Common myeloid progenitor, CD34-positive (primary cell): Measurements from ENCODE around the gene PPP1R3G.

Experiments used
- CTCF ChIA-PET: fragments of 350-600 bp; sonication (Branson Sonifier 250); formaldehyde crosslinking; loops from one replicate; lab custom pipeline; 2021; ENCODE audit warnings: antibody characterized with exemption; lab: Charles Lee
- POLR2A ChIA-PET: fragments of 350-600 bp; sonication (Branson Sonifier 250); formaldehyde crosslinking; loops from one replicate; lab custom pipeline; 2021; ENCODE audit warnings: antibody characterized with exemption; lab: Charles Lee
- DNase-seq, 3 donors: peaks; one replicate each; pipeline versions ENCODE4 v3.0.0 to v3.0.0-alpha.2; 2013
- H3K27ac ChIP-seq, 2 experiments: 1 replicate in 1 of 2; 2 replicates in 1 of 2; pipeline ENCODE4 v1.7.0; 2013; ENCODE audit warnings: inconsistent platforms in 2 of 2, low read length in 2 of 2, mild to moderate bottlenecking in 2 of 2, low read depth in 1 of 2, moderate library complexity in 1 of 2; ENCODE audit not compliant: severe bottlenecking in 2 of 2, insufficient read depth in 1 of 2, poor library complexity in 1 of 2
- H3K27me3 ChIP-seq, 5 experiments: replicated peaks in 2 of 5; 1 replicate in 3 of 5; 2 replicates in 2 of 5; pipeline versions ENCODE4 v1.6.1 to v1.7.0; 2013; ENCODE audit warnings: low read length in 4 of 5, mild to moderate bottlenecking in 2 of 5, moderate library complexity in 2 of 5, inconsistent platforms in 1 of 5; ENCODE audit not compliant: insufficient read depth in 5 of 5, control insufficient read depth in 4 of 5
- H3K36me3 ChIP-seq, 4 experiments: 1 replicate in 2 of 4; 2 replicates in 2 of 4; pipeline versions ENCODE4 v1.6.1 to v1.7.0; 2013; ENCODE audit warnings: low read length in 3 of 4, control low read depth in 1 of 4, mild to moderate bottlenecking in 1 of 4; ENCODE audit not compliant: control insufficient read depth in 4 of 4, insufficient read depth in 4 of 4
- H3K4me1 ChIP-seq, 4 experiments: 1 replicate in 3 of 4; 2 replicates in 1 of 4; pipeline versions ENCODE4 v1.6.1 to v1.7.1; 2013; ENCODE audit warnings: low read length in 3 of 4, mild to moderate bottlenecking in 3 of 4, control low read depth in 1 of 4, inconsistent platforms in 1 of 4, moderate library complexity in 1 of 4; ENCODE audit not compliant: control insufficient read depth in 4 of 4, insufficient read depth in 4 of 4; ENCODE audit errors: control extremely low read depth in 1 of 4
- H3K4me3 ChIP-seq, 7 experiments: 1 replicate in 4 of 7; 2 replicates in 3 of 7; pipeline versions ENCODE4 v1.5.1 to v1.7.0; 2013; ENCODE audit warnings: mild to moderate bottlenecking in 7 of 7, low read length in 6 of 7, moderate library complexity in 6 of 7, inconsistent platforms in 2 of 7, low read depth in 2 of 7, control low read depth in 1 of 7; ENCODE audit not compliant: insufficient read depth in 4 of 7, control insufficient read depth in 1 of 7; ENCODE audit errors: extremely low read depth in 1 of 7
- H3K9me3 ChIP-seq, 5 experiments: 1 replicate in 4 of 5; 2 replicates in 1 of 5; pipeline versions ENCODE4 v1.6.1 to v1.7.1; 2013; ENCODE audit warnings: low read length in 4 of 5, mild to moderate bottlenecking in 2 of 5, inconsistent platforms in 1 of 5, low read depth in 1 of 5, moderate library complexity in 1 of 5; ENCODE audit not compliant: control insufficient read depth in 4 of 5, insufficient read depth in 2 of 5; ENCODE audit errors: control extremely low read depth in 1 of 5
- WGBS: methylation state at CpG from one replicate; pipeline ENCODE4 v1.1.5; 2013; ENCODE audit not compliant: insufficient coverage; 5-methylcytosine and 5-hydroxymethylcytosine counted together

Gene PPP1R3G

GRCh38 chr6:5122504-5123112 is 37.5 kb downstream of the PPP1R3G start:
- ChIA-PET CTCF (interaction anchor here (1.2 kb wide), 1 partner anchor 21 kb away, joined by 3 read pairs; no protein-coding TSS in a partner anchor), POLR2A (interaction anchor here (0.5 kb wide), 1 partner anchor 468 kb away, joined by 4 read pairs; no protein-coding TSS in a partner anchor)
- WGBS: 92% methylated on average over 16 of the region's 18 CpGs

GRCh38 chr6:5123296-5124143 is 38.4 kb downstream of the PPP1R3G start:
- ChIA-PET CTCF (interaction anchor here (0.8 to 1.2 kb wide), 2 partner anchors 20 to 117 kb away, joined by 3 read pairs; no protein-coding TSS in a partner anchor), POLR2A (interaction anchor here (0.5 kb wide), 1 partner anchor 469 kb away, joined by 4 read pairs; no protein-coding TSS in a partner anchor)
- 98% methylated on average over 20 of the region's 20 CpGs for WGBS
- H3K27me3 ChIP-seq: no peaks in the 10 kb centered on the region
- no peak for DNase-seq
- H3K27ac ChIP-seq: no peak overlapping the region
- H3K36me3 ChIP-seq: no peaks in the 10 kb centered on the region
- H3K4me3 ChIP-seq: no peak overlapping the region
- H3K9me3 ChIP-seq: no peaks in the 10 kb centered on the region
- H3K4me1 ChIP-seq: no peaks in the 10 kb centered on the region

More at GRCh38 chr6:5122504-5123112, 37.5 kb downstream of the PPP1R3G start:
- no peaks in the 10 kb centered on the region for H3K27me3 ChIP-seq
- DNase-seq: no peak
- no peaks in the 10 kb centered on the region for H3K36me3 ChIP-seq
- H3K9me3 ChIP-seq: no peaks in the 10 kb centered on the region
- no peak overlapping the region for H3K4me3 ChIP-seq
- H3K27ac ChIP-seq: no peak overlapping the region
- no peaks in the 10 kb centered on the region for H3K4me1 ChIP-seq

GRCh38 chr6:5124526-5124925 is 39.4 kb downstream of the PPP1R3G start:
- ChIA-PET POLR2A (no interaction called here), CTCF (no interaction called here)
- no peaks in the 10 kb centered on the region for H3K27me3 ChIP-seq
- H3K4me3 ChIP-seq: no peak overlapping the region
- no peak overlapping the region for H3K27ac ChIP-seq
- no peaks in the 10 kb centered on the region for H3K36me3 ChIP-seq
- WGBS: 97% methylated on average over 8 of the region's 8 CpGs
- no peaks in the 10 kb centered on the region for H3K9me3 ChIP-seq
- no peak for DNase-seq
- H3K4me1 ChIP-seq: no peaks in the 10 kb centered on the region

GRCh38 chr6:5125152-5126006 is 40.2 kb downstream of the PPP1R3G start:
- Histone ChIP-seq H3K9me3 (no peaks in the 10 kb centered on the region), H3K27ac (no peak overlapping the region), H3K27me3 (no peaks in the 10 kb centered on the region), H3K4me1 (no peaks in the 10 kb centered on the region), H3K36me3 (no peaks in the 10 kb centered on the region), H3K4me3 (no peak overlapping the region)
- ChIA-PET CTCF (no interaction called here), POLR2A (no interaction called here)
- DNase-seq: no peak
- 97% methylated on average over 10 of the region's 11 CpGs for WGBS

- Histone ChIP-seq H3K27me3 (no peaks in the 10 kb centered on the region), H3K9me3 (no peaks in the 10 kb centered on the region), H3K27ac (no peak overlapping the region), H3K4me1 (no peaks in the 10 kb centered on the region), H3K4me3 (no peak overlapping the region), H3K36me3 (no peaks in the 10 kb centered on the region)
- WGBS: 100% methylated on average over 1 of the region's 4 CpGs
- no peak for DNase-seq
- POLR2A ChIA-PET: no interaction called here
- CTCF ChIA-PET: no interaction called here
Measured at GRCh38 chr6:5126214-5126613, 41.1 kb downstream of the PPP1R3G start.

GRCh38 chr6:5127106-5127687 is 42.1 kb downstream of the PPP1R3G start:
- 100% methylated on average over 2 of the region's 8 CpGs for WGBS
- DNase-seq: no peak
- Histone ChIP-seq H3K4me1 (no peaks in the 10 kb centered on the region), H3K4me3 (no peak overlapping the region), H3K36me3 (no peaks in the 10 kb centered on the region), H3K27ac (no peak overlapping the region), H3K27me3 (no peaks in the 10 kb centered on the region), H3K9me3 (no peaks in the 10 kb centered on the region)
- ChIA-PET CTCF (no interaction called here), POLR2A (no interaction called here)
